T-helper 9 cell (primary cell): ENCODE results near the gene DBI.
"Not testable (repeated sequence)": the region's sequence is repeated elsewhere in the genome, so short reads cannot be mapped to it uniquely, and the experiment has no call there.

Experiments used
- DNase-seq: peaks from one replicate; pipeline ENCODE4 v3.0.0-alpha.2; 2020

DBI gene

GRCh38 chr2:119366161-119366648, 572 bp upstream of the DBI start:
- no peak for DNase-seq

GRCh38 chr2:119367472-119368099, 809 bp downstream of the DBI start:
- DNase-seq = peak; percentile 16

- DNase-seq = no peak
Observed at GRCh38 chr2:119369845-119370244, 3.1 kb downstream of the DBI start.

- DNase-seq = no peak
Observed at GRCh38 chr2:119371111-119371510, 4.3 kb downstream of the DBI start.

- DNase-seq = no peak
Observed at GRCh38 chr2:119372778-119373568, 6.2 kb downstream of the DBI start.

GRCh38 chr2:119373907-119374745, 7.3 kb downstream of the DBI start:
- not testable (repeated sequence) for DNase-seq

GRCh38 chr2:119376406-119376805, 9.6 kb downstream of the DBI start:
- DNase-seq = not testable (repeated sequence)

GRCh38 chr2:119376810-119377209, 10.0 kb downstream of the DBI start:
- no peak for DNase-seq

GRCh38 chr2:119377294-119377992, 10.7 kb downstream of the DBI start:
- DNase-seq = no peak

- no peak for DNase-seq
Observed at GRCh38 chr2:119377993-119378345, 11.2 kb downstream of the DBI start.

GRCh38 chr2:119378566-119378965, 11.8 kb downstream of the DBI start:
- no peak for DNase-seq

GRCh38 chr2:119383410-119384140, 16.8 kb downstream of the DBI start:
- no peak for DNase-seq

GRCh38 chr2:119384971-119385370, 18.2 kb downstream of the DBI start:
- no peak for DNase-seq

GRCh38 chr2:119385466-119385865, 18.7 kb downstream of the DBI start:
- no peak for DNase-seq

GRCh38 chr2:119387381-119388129, 20.8 kb downstream of the DBI start:
- DNase-seq = no peak

GRCh38 chr2:119389615-119390306, 23.0 kb downstream of the DBI start:
- no peak for DNase-seq

GRCh38 chr2:119393971-119394748, 27.4 kb downstream of the DBI start:
- DNase-seq = no peak

GRCh38 chr2:119397196-119397595, 30.4 kb downstream of the DBI start:
- DNase-seq = no peak

- no peak for DNase-seq
Observed at GRCh38 chr2:119402106-119402505, 35.3 kb downstream of the DBI start.
